ENCODE results near the gene ALKBH1. TPM values are rescaled to one million over a fixed set of nuclear protein-coding genes. Genes with fewer than 3 reads are reported as not detected.
"Not testable (repeated sequence)": the region's sequence is repeated elsewhere in the genome, so short reads cannot be mapped to it uniquely, and the experiment has no call there.

Gene ALKBH1
- total and polyA plus RNA-seq, 3 experiments from 2014 or later: 8.8 to 19.4 (median 18.6) TPM

- no peak for DNase-seq
- POLR2A ChIA-PET: no interaction called here
- H3K9me3 Mint-ChIP-seq: no peaks in the 10 kb centered on the region
- peaks cover 0 to 3% (median 0%) of the 10 kb centered on the region in 3 donors for H3K36me3 Mint-ChIP-seq
- CTCF ChIA-PET: no interaction called here
- H3K36me3 ChIP-seq (ENCODE audit: insufficient read depth, low read length): no peaks in the 10 kb centered on the region
- H3K4me1 ChIP-seq (ENCODE audit: insufficient read depth, low read length): peaks cover 3% of the 10 kb centered on the region
- no peaks in the 10 kb centered on the region for H3K27me3 ChIP-seq (ENCODE audit: insufficient read depth, low read length, poor library complexity, severe bottlenecking)
- peaks cover 4 to 11% (median 7%) of the 10 kb centered on the region in 3 donors for H3K4me1 Mint-ChIP-seq
- no peak overlapping the region for H3K4me3 ChIP-seq (ENCODE audit: low read length)
- no peaks in the 10 kb centered on the region for H3K9me3 ChIP-seq (ENCODE audit: low read length)
- H3K27ac ChIP-seq (ENCODE audit: low read depth, low read length): no peak overlapping the region
- peaks cover 0 to 4% of the 10 kb centered on the region in 2 donors for H3K27me3 Mint-ChIP-seq
- peak overlapping the region in 1 of 7 donors; percentile 10 for H3K4me3 Mint-ChIP-seq
- H3K27ac Mint-ChIP-seq: peak overlapping the region in 1 of 8 donors; percentile 3
Measured at GRCh38 chr14:77646907-77647306, 60.9 kb downstream of the ALKBH1 start.

- Histone ChIP-seq H3K27me3 (ENCODE audit: insufficient read depth, low read length, poor library complexity, severe bottlenecking) (no peaks in the 10 kb centered on the region), H3K9me3 (ENCODE audit: low read length) (no peaks in the 10 kb centered on the region), H3K36me3 (ENCODE audit: insufficient read depth, low read length) (no peaks in the 10 kb centered on the region), H3K4me3 (ENCODE audit: low read length) (no peak overlapping the region), H3K27ac (ENCODE audit: low read depth, low read length) (no peak overlapping the region), H3K4me1 (ENCODE audit: insufficient read depth, low read length) (peaks cover 10% of the 10 kb centered on the region)
- ChIA-PET CTCF (no interaction called here), POLR2A (no interaction called here)
- peaks cover 0 to 3% (median 0%) of the 10 kb centered on the region in 3 donors for H3K36me3 Mint-ChIP-seq
- H3K4me1 Mint-ChIP-seq: peaks cover 12 to 16% (median 15%) of the 10 kb centered on the region in 3 donors
- no peak overlapping the region for H3K4me3 Mint-ChIP-seq
- H3K27ac Mint-ChIP-seq: no peak overlapping the region
- H3K9me3 Mint-ChIP-seq: no peaks in the 10 kb centered on the region
- peaks cover 0 to 2% of the 10 kb centered on the region in 2 donors for H3K27me3 Mint-ChIP-seq
- no peak for DNase-seq
Measured at GRCh38 chr14:77645520-77646230, 62.1 kb downstream of the ALKBH1 start.

- Histone ChIP-seq H3K36me3 (ENCODE audit: insufficient read depth, low read length) (no peaks in the 10 kb centered on the region), H3K4me3 (ENCODE audit: low read length) (peak overlapping the region; percentile 55), H3K9me3 (ENCODE audit: low read length) (no peaks in the 10 kb centered on the region), H3K27me3 (ENCODE audit: insufficient read depth, low read length, poor library complexity, severe bottlenecking) (no peaks in the 10 kb centered on the region), H3K27ac (ENCODE audit: low read depth, low read length) (no peak overlapping the region), H3K4me1 (ENCODE audit: insufficient read depth, low read length) (peaks cover 10% of the 10 kb centered on the region)
- Mint-ChIP-seq H3K4me3 (peak overlapping the region; percentile 88 to 95 (median 92)), H3K27ac (peak overlapping the region; percentile 35 to 96 (median 88)), H3K36me3 (peaks cover 0 to 3% (median 0%) of the 10 kb centered on the region in 3 donors), H3K27me3 (no peaks in the 10 kb centered on the region), H3K9me3 (no peaks in the 10 kb centered on the region), H3K4me1 (peaks cover 12 to 16% (median 15%) of the 10 kb centered on the region in 3 donors)
- DNase-seq: no peak
- CTCF ChIA-PET: no interaction called here
- POLR2A ChIA-PET: interaction anchor here (0.6 kb wide), 1 partner anchor 184 kb away, joined by 3 read pairs; no protein-coding TSS in a partner anchor
Measured at GRCh38 chr14:77642407-77642806, 65.4 kb downstream of the ALKBH1 start.

GRCh38 chr14:77641534-77642341 is 66.1 kb downstream of the ALKBH1 start:
- H3K27me3 ChIP-seq (ENCODE audit: insufficient read depth, low read length, poor library complexity, severe bottlenecking): no peaks in the 10 kb centered on the region
- H3K4me3 ChIP-seq (ENCODE audit: low read length): peak overlapping the region; percentile 55
- peak overlapping the region; percentile 17 for H3K27ac ChIP-seq (ENCODE audit: low read depth, low read length)
- ChIA-PET CTCF (no interaction called here), POLR2A (interaction anchor here (0.6 kb wide), 3 partner anchors 61 to 183 kb away, joined by 3 to 4 read pairs (median 3); no protein-coding TSS in a partner anchor)
- DNase-seq: peak; percentile 41 to 69 (median 56)
- H3K9me3 ChIP-seq (ENCODE audit: low read length): no peaks in the 10 kb centered on the region
- peak overlapping the region; percentile 88 to 95 (median 92) for H3K4me3 Mint-ChIP-seq
- peak overlapping the region; percentile 35 to 96 (median 88) for H3K27ac Mint-ChIP-seq
- H3K36me3 ChIP-seq (ENCODE audit: insufficient read depth, low read length): no peaks in the 10 kb centered on the region
- H3K36me3 Mint-ChIP-seq: no peaks in the 10 kb centered on the region
- H3K9me3 Mint-ChIP-seq: no peaks in the 10 kb centered on the region
- no peaks in the 10 kb centered on the region for H3K27me3 Mint-ChIP-seq
- H3K4me1 Mint-ChIP-seq: peaks cover 12 to 16% (median 15%) of the 10 kb centered on the region in 3 donors
- H3K4me1 ChIP-seq (ENCODE audit: insufficient read depth, low read length): peaks cover 10% of the 10 kb centered on the region

- POLR2A ChIA-PET: interaction anchor here (0.7 to 1.0 kb wide), 2 partner anchors 8 to 25 kb away, joined by 4 to 7 read pairs; no protein-coding TSS in a partner anchor
Measured at GRCh38 chr14:77640756-77641533, 66.9 kb downstream of the ALKBH1 start.

GRCh38 chr14:77638771-77639171 is 69.1 kb downstream of the ALKBH1 start:
- Histone ChIP-seq H3K9me3 (ENCODE audit: low read length) (no peaks in the 10 kb centered on the region), H3K27ac (ENCODE audit: low read depth, low read length) (no peak overlapping the region), H3K4me3 (ENCODE audit: low read length) (no peak overlapping the region), H3K4me1 (ENCODE audit: insufficient read depth, low read length) (peaks cover 10% of the 10 kb centered on the region), H3K27me3 (ENCODE audit: insufficient read depth, low read length, poor library complexity, severe bottlenecking) (no peaks in the 10 kb centered on the region), H3K36me3 (ENCODE audit: insufficient read depth, low read length) (no peaks in the 10 kb centered on the region)
- Mint-ChIP-seq H3K9me3 (no peaks in the 10 kb centered on the region), H3K27ac (no peak overlapping the region), H3K36me3 (no peaks in the 10 kb centered on the region), H3K4me1 (peaks cover 12 to 16% (median 15%) of the 10 kb centered on the region in 3 donors), H3K27me3 (peaks cover 0 to 1% of the 10 kb centered on the region in 2 donors), H3K4me3 (peak overlapping the region in 1 of 7 donors; percentile 1)
- CTCF ChIA-PET: no interaction called here
- POLR2A ChIA-PET: no interaction called here
- no peak for DNase-seq

More at GRCh38 chr14:77640756-77641533, 66.9 kb downstream of the ALKBH1 start:
- Histone ChIP-seq H3K36me3 (ENCODE audit: insufficient read depth, low read length) (no peaks in the 10 kb centered on the region), H3K27me3 (ENCODE audit: insufficient read depth, low read length, poor library complexity, severe bottlenecking) (no peaks in the 10 kb centered on the region), H3K4me1 (ENCODE audit: insufficient read depth, low read length) (peaks cover 10% of the 10 kb centered on the region), H3K27ac (ENCODE audit: low read depth, low read length) (no peak overlapping the region), H3K9me3 (ENCODE audit: low read length) (no peaks in the 10 kb centered on the region), H3K4me3 (ENCODE audit: low read length) (peak overlapping the region; percentile 55)
- DNase-seq: no peak
- H3K27ac Mint-ChIP-seq: peak overlapping the region; percentile 35 to 93 (median 86)
- H3K9me3 Mint-ChIP-seq: no peaks in the 10 kb centered on the region
- peak overlapping the region; percentile 88 to 95 (median 92) for H3K4me3 Mint-ChIP-seq
- H3K27me3 Mint-ChIP-seq: no peaks in the 10 kb centered on the region
- no peaks in the 10 kb centered on the region for H3K36me3 Mint-ChIP-seq
- peaks cover 12 to 16% (median 15%) of the 10 kb centered on the region in 3 donors for H3K4me1 Mint-ChIP-seq
- CTCF ChIA-PET: no interaction called here

GRCh38 chr14:77635869-77636268 is 72.0 kb downstream of the ALKBH1 start:
- CTCF ChIA-PET; H3K4me1 Mint-ChIP-seq; H3K36me3 ChIP-seq (ENCODE audit: insufficient read depth, low read length); H3K36me3 Mint-ChIP-seq; H3K9me3 Mint-ChIP-seq; POLR2A ChIA-PET; H3K4me1 ChIP-seq (ENCODE audit: insufficient read depth, low read length); H3K9me3 ChIP-seq (ENCODE audit: low read length); H3K4me3 Mint-ChIP-seq; H3K27me3 ChIP-seq (ENCODE audit: insufficient read depth, low read length, poor library complexity, severe bottlenecking); DNase-seq; H3K4me3 ChIP-seq (ENCODE audit: low read length); H3K27me3 Mint-ChIP-seq; H3K27ac Mint-ChIP-seq; H3K27ac ChIP-seq (ENCODE audit: low read depth, low read length): not testable (repeated sequence)
